Endothelial cell of umbilical vein (primary cell): ENCODE results near the gene BNIPL.
A peak's percentile ranks its signal among the peaks of the same experiment; 100 is the strongest.

Source experiments
- MAX ChIP-seq: IDR thresholded peaks from 2 replicates; pipeline ENCODE4 v1.6.1; 2011; ENCODE audit not compliant: insufficient read depth, insufficient read length
- POLR2A ChIP-seq: IDR thresholded peaks from 2 replicates; pipeline ENCODE4 v1.6.1; 2012; ENCODE audit warnings: low read depth, mild to moderate bottlenecking, control low read depth, low read length
- TF ChIP-seq, protein P1 (sequence below), 2 donors: IDR thresholded peaks; 1 replicate in 1 of 2; 2 replicates in 1 of 2; pipeline ENCODE4 v1.5.1; 2011; ENCODE audit warnings: low read length in 2 of 2, mild to moderate bottlenecking in 2 of 2, moderate library complexity in 2 of 2, control low read depth in 1 of 2, inconsistent platforms in 1 of 2, low read depth in 1 of 2; ENCODE audit not compliant: insufficient read depth in 1 of 2; ENCODE audit errors: extremely low read depth in 1 of 2

DNA sequence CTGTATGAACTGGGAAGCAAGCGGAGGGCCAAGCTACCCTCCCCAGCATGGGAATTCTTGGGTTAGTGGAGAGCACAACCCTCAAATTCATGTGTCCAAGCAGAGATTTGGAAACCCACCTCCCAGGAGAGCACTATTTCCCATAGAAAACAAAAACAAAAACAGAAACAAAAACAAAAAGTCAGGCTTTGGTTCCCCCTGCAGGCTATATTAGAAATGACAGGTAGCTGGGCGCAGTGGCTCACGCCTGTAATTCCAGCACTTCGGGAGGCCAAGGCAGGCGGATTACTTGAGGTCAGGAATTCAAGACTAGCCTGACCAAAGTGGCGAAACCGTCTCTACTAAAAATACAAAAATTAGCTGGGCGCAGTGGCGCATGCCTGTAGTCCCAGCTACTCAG is 40.5 kb upstream of the BNIPL start:
- TF ChIP-seq, protein P1, sequence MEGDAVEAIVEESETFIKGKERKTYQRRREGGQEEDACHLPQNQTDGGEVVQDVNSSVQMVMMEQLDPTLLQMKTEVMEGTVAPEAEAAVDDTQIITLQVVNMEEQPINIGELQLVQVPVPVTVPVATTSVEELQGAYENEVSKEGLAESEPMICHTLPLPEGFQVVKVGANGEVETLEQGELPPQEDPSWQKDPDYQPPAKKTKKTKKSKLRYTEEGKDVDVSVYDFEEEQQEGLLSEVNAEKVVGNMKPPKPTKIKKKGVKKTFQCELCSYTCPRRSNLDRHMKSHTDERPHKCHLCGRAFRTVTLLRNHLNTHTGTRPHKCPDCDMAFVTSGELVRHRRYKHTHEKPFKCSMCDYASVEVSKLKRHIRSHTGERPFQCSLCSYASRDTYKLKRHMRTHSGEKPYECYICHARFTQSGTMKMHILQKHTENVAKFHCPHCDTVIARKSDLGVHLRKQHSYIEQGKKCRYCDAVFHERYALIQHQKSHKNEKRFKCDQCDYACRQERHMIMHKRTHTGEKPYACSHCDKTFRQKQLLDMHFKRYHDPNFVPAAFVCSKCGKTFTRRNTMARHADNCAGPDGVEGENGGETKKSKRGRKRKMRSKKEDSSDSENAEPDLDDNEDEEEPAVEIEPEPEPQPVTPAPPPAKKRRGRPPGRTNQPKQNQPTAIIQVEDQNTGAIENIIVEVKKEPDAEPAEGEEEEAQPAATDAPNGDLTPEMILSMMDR (IDR thresholded peaks at IDR 0.05; ENCODE audit: extremely low read depth in 1 of 2, insufficient read depth in 1 of 2, low read depth in 1 of 2, low read length in 2 of 2): peak; percentile 57 to 68
- no peak for TF ChIP-seq MAX
- TF ChIP-seq POLR2A: no peak
